MM.1S (cell line): ENCODE data around the gene GAB2.

Experiments used
- EZH2 ChIP-seq: fragments of 300-600 bp; sonication (generic); optimal IDR thresholded peaks from 2 replicates; pipeline ENCODE3; 2017; ENCODE audit warnings: low read depth, mild to moderate bottlenecking, antibody characterized with exemption, low read length, mixed read lengths
- TF ChIP-seq, protein P1 (sequence below): fragments of 300-600 bp; sonication (generic); IDR thresholded peaks from 2 replicates; pipeline ENCODE4 v1.5.1; 2016; ENCODE audit warnings: antibody characterized with exemption, low read length, mixed read lengths

DNA sequence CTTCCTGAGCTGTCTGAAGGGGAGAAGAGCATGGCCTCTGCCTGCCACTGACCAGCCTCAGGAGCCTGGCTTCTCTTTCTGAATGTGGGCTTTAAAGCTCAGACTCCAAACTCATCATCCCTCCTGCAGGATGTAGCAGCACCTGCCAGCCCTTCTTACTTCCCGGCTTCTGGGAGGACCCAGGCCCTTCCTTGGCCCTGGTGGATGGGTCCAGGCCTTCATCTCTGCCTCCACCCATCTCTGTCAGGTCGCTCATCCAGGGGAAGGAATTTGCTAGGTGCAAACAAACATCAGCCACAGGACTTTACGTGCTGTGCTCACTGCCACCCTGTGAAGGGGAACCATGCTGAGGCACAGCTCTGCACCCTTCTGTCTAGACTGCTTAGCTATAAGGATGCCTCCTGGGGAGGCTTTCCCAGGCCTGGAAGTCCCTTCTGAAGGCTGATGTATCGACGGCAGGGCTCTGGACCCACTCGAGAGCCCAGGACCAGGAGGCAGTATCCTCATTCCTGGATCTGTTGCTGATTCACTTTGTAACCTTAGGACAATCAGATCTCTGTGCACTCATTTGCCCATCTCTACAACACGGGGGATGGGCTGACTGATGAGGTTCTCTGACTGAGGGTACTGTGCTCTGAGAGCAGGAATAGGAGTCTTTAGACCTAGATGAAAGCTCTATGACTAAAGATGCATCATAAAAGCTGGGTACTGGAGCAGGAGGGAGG lies 198.0 kb downstream of the GAB2 start:
- TF ChIP-seq EZH2 = no peak
- TF ChIP-seq, protein P1, sequence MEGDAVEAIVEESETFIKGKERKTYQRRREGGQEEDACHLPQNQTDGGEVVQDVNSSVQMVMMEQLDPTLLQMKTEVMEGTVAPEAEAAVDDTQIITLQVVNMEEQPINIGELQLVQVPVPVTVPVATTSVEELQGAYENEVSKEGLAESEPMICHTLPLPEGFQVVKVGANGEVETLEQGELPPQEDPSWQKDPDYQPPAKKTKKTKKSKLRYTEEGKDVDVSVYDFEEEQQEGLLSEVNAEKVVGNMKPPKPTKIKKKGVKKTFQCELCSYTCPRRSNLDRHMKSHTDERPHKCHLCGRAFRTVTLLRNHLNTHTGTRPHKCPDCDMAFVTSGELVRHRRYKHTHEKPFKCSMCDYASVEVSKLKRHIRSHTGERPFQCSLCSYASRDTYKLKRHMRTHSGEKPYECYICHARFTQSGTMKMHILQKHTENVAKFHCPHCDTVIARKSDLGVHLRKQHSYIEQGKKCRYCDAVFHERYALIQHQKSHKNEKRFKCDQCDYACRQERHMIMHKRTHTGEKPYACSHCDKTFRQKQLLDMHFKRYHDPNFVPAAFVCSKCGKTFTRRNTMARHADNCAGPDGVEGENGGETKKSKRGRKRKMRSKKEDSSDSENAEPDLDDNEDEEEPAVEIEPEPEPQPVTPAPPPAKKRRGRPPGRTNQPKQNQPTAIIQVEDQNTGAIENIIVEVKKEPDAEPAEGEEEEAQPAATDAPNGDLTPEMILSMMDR = no peak
